IMR-90 (cell line): ENCODE measurements around the gene TEX22.

ENCODE experiments used
- BHLHE40 ChIP-seq: fragments of 150-350 bp; IDR thresholded peaks from 2 replicates; pipeline ENCODE4 v1.6.1; 2016; ENCODE audit warnings: mild to moderate bottlenecking, low read depth, low read length
- CEBPB ChIP-seq: IDR thresholded peaks from 2 replicates; pipeline ENCODE4 v1.6.1; 2012; ENCODE audit warnings: low read depth, low read length, improper control_type of control experiment
- CTCF ChIP-seq: conservative IDR thresholded peaks from 2 replicates; pipeline ENCODE4 v1.5.1; 2012; ENCODE audit warnings: mild to moderate bottlenecking, low read depth, low read length, improper control_type of control experiment
- ELK1 ChIP-seq: fragments of 150-350 bp; IDR thresholded peaks from 2 replicates; pipeline ENCODE4 v1.6.1; 2016; ENCODE audit warnings: low read depth, mild to moderate bottlenecking, low read length, moderate library complexity, borderline replicate concordance
- FOS ChIP-seq: fragments of 150-350 bp; IDR thresholded peaks from 2 replicates; pipeline ENCODE4 v1.6.1; 2016; ENCODE audit warnings: low read depth, low read length
- MAFK ChIP-seq: IDR thresholded peaks from 2 replicates; pipeline ENCODE4 v1.6.1; 2012; ENCODE audit warnings: low read depth, low read length, improper control_type of control experiment
- MAZ ChIP-seq: IDR thresholded peaks from 2 replicates; pipeline ENCODE4 v1.6.1; 2012; ENCODE audit warnings: low read depth, mild to moderate bottlenecking, low read length, improper control_type of control experiment, moderate library complexity, borderline replicate concordance
- POLR2A ChIP-seq: IDR thresholded peaks from 2 replicates; pipeline ENCODE4 v1.6.1; 2012; ENCODE audit warnings: mild to moderate bottlenecking, low read depth, low read length
- RAD21 ChIP-seq: IDR thresholded peaks from 2 replicates; pipeline ENCODE4 v1.6.1; 2012; ENCODE audit warnings: low read length, improper control_type of control experiment
- RCOR1 ChIP-seq: IDR thresholded peaks from 2 replicates; pipeline ENCODE4 v1.6.1; 2012; ENCODE audit warnings: mild to moderate bottlenecking, low read length, improper control_type of control experiment; ENCODE audit not compliant: insufficient replicate concordance
- RFX5 ChIP-seq: IDR thresholded peaks from 2 replicates; pipeline ENCODE4 v1.8.0; 2012; ENCODE audit warnings: low read depth, mild to moderate bottlenecking, low read length, moderate library complexity
- SMC3 ChIP-seq: fragments of 150-350 bp; IDR thresholded peaks from 2 replicates; pipeline ENCODE4 v1.6.1; 2016; ENCODE audit warnings: low read depth, mild to moderate bottlenecking, antibody characterized with exemption, low read length, moderate library complexity
- USF2 ChIP-seq: fragments of 150-350 bp; IDR thresholded peaks from 2 replicates; pipeline ENCODE4 v1.6.1; 2017; ENCODE audit warnings: mild to moderate bottlenecking, antibody characterized with exemption, low read length, low read depth

- TF ChIP-seq SMC3: no peak
- no peak for TF ChIP-seq CTCF
- no peak for TF ChIP-seq POLR2A
- TF ChIP-seq RCOR1: no peak
- no peak for TF ChIP-seq CEBPB
- TF ChIP-seq FOS: no peak
- no peak for TF ChIP-seq USF2
- TF ChIP-seq ELK1: no peak
- TF ChIP-seq MAFK: no peak
- TF ChIP-seq RAD21: no peak
- no peak for TF ChIP-seq RFX5
- no peak for TF ChIP-seq BHLHE40
- TF ChIP-seq MAZ: no peak
Measured at GRCh38 chr14:105415481-105416428, 17.4 kb downstream of the TEX22 start.
